22Rv1 (cell line): Measurements from ENCODE around the gene HOMER3.

ENCODE experiments used
- H3K27ac ChIP-seq: fragments of 450-650 bp; 2 replicates; pipeline ENCODE4 v1.5.1; 2017
- CTCF ChIP-seq: fragments of 450-650 bp; IDR thresholded peaks from 2 replicates; pipeline ENCODE4 v1.5.1; 2017; ENCODE audit warnings: mild to moderate bottlenecking
- ZFX ChIP-seq: fragments of 450-650 bp; IDR thresholded peaks from 2 replicates; pipeline ENCODE4 v1.6.1; 2017; ENCODE audit warnings: antibody characterized with exemption, borderline replicate concordance

The HOMER3 gene

GRCh38 chr19:18943465-18943864 lies 2.4 kb upstream of the HOMER3 start:
- TF ChIP-seq CTCF: no peak
- no peak for TF ChIP-seq ZFX
- H3K27ac ChIP-seq: no peak overlapping the region

GRCh38 chr19:18942692-18943091 lies 1.7 kb upstream of the HOMER3 start:
- no peak for TF ChIP-seq ZFX
- no peak for TF ChIP-seq CTCF
- no peak overlapping the region for H3K27ac ChIP-seq

- no peak overlapping the region for H3K27ac ChIP-seq
- no peak for TF ChIP-seq ZFX
- no peak for TF ChIP-seq CTCF
These were observed 774 bp upstream of the HOMER3 start for GRCh38 chr19:18941628-18942354.

- TF ChIP-seq ZFX (no peak), CTCF (no peak)
- peak overlapping the region; percentile 37; the same call in 1 of the 2 replicates for H3K27ac ChIP-seq
These were observed 872 bp downstream of the HOMER3 start for GRCh38 chr19:18939922-18940768.

- TF ChIP-seq ZFX (no peak), CTCF (no peak)
- H3K27ac ChIP-seq: no peak overlapping the region
These were observed 1.9 kb downstream of the HOMER3 start for GRCh38 chr19:18939163-18939562.

GRCh38 chr19:18933297-18933696 lies 7.7 kb downstream of the HOMER3 start:
- H3K27ac ChIP-seq: no peak overlapping the region
- no peak for TF ChIP-seq CTCF
- no peak for TF ChIP-seq ZFX

GRCh38 chr19:18932216-18932841 lies 8.7 kb downstream of the HOMER3 start:
- H3K27ac ChIP-seq: no peak overlapping the region
- TF ChIP-seq CTCF (no peak), ZFX (no peak)
